Fibroblast of the aortic adventitia (primary cell): Measurements from ENCODE around the gene PTPN7. TPM values are rescaled to one million over a fixed set of nuclear protein-coding genes. Genes with fewer than 3 reads are reported as not detected.

Source experiments
- DNase-seq: peaks from one replicate; pipeline ENCODE4 v3.0.0-alpha.2; 2010; ENCODE audit warnings: low read depth
- H3K4me3 ChIP-seq: 2 replicates; pipeline ENCODE4 v1.5.1; 2011; ENCODE audit warnings: low read depth, mild to moderate bottlenecking, control low read depth, low read length, moderate library complexity
- total RNA-seq: library from RNA; depleted of rRNA; stranded (reverse); fragments of >200 nt; gene quantifications from 2 replicates; pipeline ENCODE4 v1.2.3, GENCODE V29; 2012; ENCODE audit warnings: low replicate concordance
- TF ChIP-seq, protein P1 (sequence below): IDR thresholded peaks from 2 replicates; pipeline ENCODE4 v1.5.1; 2011; ENCODE audit warnings: mild to moderate bottlenecking, low read length, control low read depth, inconsistent platforms; ENCODE audit not compliant: insufficient read depth

Gene PTPN7
- total RNA-seq, 1 donor = not detected

DNA sequence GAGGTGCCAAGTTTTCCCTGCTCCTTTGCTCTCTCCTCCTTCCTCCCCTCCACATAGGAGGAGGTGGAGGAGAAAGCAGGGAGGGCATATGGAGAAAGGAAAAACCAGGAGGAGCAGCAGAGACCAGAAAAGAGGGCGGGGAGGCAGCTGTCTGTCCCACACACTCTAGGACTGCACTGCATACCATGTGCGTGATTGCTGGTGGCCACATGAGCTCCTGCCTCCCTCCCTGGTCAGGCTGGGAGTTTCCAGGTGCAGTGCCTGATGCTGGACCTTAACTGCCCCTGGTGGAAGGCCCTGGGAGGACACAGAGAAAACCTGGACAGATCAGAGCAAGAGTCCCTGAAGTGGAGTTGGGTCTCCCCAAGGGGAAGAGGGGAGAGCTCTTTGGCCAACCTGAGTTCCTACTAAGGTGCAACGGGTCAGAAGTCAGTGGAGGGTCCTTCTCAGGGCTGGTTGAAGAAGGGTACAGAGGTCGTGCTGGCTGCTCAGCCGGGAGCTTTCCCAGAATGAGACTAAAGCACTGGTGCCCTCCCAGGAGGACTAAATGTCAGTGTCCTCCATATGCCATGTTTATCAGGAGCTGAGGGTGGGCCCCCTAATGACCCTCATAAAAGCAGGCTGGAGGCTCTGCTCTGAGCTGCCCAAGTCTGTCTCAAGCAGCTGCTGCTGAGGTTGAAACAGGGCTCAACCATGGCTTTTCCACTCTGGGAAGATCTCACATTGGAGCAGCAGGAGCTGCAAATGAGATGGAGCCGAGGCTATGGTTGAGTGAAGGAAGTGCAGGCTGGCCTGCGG, 29.7 kb upstream of the PTPN7 start:
- no peak for DNase-seq
- no peak overlapping the region for H3K4me3 ChIP-seq
- TF ChIP-seq, protein P1, sequence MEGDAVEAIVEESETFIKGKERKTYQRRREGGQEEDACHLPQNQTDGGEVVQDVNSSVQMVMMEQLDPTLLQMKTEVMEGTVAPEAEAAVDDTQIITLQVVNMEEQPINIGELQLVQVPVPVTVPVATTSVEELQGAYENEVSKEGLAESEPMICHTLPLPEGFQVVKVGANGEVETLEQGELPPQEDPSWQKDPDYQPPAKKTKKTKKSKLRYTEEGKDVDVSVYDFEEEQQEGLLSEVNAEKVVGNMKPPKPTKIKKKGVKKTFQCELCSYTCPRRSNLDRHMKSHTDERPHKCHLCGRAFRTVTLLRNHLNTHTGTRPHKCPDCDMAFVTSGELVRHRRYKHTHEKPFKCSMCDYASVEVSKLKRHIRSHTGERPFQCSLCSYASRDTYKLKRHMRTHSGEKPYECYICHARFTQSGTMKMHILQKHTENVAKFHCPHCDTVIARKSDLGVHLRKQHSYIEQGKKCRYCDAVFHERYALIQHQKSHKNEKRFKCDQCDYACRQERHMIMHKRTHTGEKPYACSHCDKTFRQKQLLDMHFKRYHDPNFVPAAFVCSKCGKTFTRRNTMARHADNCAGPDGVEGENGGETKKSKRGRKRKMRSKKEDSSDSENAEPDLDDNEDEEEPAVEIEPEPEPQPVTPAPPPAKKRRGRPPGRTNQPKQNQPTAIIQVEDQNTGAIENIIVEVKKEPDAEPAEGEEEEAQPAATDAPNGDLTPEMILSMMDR = peak; percentile 26

DNA sequence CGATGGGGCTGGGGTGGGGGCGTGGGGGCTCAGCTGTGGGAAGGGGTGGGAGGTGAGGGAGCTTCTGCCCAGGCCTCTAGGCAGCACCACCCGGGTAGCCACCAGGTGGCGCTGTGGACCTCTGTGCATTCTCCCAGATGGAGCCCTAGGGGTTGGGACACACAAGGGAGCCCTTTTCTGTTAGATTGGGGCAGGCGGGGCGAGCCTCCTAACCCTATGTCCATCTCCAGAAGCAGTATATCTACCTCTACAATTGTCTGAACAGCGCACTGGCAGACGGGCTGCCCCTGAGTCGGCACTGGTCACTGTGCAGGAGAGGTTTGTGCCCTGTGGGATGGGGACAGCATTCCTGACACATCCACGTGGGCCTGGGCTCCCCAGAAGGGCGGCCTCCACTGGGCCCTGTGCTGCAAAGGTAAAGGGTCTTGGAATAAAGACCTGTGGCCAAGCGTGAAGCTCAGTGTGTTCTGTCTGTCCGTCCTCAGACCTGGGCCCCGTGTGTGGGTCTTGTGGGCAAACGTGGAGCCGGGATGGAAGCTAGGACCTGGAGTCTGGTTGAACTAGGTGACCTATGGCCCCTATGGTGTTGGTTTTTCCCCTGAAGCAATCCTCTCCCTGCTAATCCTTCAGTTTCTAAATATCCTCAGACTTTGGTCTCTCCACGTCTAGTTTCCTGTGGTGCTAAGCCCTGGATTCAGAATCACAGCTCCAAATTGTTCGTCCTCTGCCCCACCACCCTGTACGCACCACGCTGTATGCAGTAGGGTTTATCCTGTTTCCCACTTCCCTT, 28.8 kb upstream of the PTPN7 start:
- TF ChIP-seq, protein P1 = peak; percentile 76
- DNase-seq = peak; percentile 63
- H3K4me3 ChIP-seq = no peak overlapping the region

DNA sequence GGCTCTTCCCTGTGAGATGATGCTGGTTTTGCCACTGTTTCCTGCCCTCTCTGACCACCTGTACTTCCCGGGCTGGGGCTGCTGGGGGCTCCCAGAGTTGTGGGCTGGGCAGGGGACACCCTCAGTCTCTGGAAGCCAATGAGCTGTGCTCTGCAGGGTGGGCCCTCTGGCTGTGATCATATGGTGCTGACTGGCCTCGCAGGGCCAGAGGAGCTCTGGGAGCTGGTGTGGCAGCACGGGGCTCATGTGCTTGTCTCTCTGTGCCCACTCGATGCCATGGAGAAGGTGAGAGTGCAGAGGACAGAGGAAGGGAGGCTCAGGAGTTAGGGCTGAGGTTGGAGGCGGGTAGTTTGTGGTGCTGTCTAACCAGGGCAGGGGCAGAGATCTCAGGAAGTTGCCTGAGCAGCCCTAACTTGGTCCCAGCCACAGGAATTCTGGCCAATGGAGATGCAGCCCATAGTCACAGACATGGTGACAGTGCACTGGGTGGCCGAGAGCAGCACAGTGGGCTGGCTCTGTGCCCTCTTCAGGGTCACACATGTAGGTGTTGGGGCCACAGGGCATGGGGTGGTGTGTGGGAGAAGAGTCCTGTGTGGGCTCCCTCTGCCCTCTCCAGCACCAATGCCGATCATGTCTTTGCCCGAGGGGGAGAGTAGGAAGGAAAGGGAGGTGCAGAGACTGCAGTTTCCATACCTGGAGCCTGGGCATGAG, 27.4 kb upstream of the PTPN7 start:
- no peak for DNase-seq
- H3K4me3 ChIP-seq = no peak overlapping the region
- TF ChIP-seq, protein P1 = no peak

DNA sequence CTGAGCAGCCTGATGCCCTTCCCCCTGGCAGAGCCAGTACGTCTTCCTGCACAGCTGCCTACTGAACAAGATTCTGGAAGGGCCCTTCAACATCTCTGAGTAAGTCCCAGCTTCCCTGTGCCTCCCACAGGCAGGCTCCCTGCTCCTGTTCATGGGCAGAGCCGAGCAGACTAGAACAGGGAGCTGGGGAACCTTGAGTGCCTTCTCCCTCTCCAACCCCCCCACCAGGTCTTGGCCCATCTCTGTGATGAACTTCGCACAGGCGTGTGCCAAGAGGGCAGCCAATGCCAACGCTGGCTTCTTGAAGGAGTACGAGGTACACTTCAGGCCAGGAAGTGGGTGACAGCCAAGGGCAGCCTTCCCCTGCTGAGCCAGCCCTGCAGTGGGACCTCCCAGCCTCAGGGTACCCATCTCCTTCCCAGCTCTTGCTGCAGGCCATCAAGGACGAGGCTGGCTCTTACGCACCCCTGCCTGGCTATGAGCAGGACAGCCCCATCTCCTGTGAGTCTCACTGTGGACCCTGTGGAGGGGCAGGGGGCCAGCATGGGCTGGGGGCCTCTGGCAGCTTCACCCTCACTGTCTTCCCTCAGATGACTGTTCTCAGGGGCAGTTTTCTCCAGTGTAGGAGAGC, 26.8 kb upstream of the PTPN7 start:
- no peak overlapping the region for H3K4me3 ChIP-seq
- TF ChIP-seq, protein P1 = no peak
- no peak for DNase-seq

DNA sequence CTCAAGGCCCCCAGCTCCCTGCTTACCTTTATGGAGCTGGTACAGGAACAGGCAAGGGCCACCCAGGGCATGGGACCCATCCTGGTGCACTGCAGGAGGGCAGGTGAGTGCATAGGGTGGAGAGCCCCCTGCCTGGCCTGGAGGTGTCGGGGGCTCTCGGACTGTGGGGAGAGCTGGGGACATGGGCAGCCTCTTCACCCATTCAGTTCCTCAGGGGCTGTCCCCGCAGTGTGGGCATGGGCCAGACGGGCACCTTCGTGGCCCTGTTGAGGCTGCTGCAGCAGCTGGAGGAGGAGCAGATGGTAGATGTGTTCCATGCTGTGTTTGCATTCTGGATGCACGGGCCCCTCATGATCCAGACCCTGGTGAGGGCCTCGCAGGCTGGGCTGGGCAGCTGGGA, 25.9 kb upstream of the PTPN7 start:
- no peak for DNase-seq
- H3K4me3 ChIP-seq = no peak overlapping the region
- TF ChIP-seq, protein P1 = no peak

DNA sequence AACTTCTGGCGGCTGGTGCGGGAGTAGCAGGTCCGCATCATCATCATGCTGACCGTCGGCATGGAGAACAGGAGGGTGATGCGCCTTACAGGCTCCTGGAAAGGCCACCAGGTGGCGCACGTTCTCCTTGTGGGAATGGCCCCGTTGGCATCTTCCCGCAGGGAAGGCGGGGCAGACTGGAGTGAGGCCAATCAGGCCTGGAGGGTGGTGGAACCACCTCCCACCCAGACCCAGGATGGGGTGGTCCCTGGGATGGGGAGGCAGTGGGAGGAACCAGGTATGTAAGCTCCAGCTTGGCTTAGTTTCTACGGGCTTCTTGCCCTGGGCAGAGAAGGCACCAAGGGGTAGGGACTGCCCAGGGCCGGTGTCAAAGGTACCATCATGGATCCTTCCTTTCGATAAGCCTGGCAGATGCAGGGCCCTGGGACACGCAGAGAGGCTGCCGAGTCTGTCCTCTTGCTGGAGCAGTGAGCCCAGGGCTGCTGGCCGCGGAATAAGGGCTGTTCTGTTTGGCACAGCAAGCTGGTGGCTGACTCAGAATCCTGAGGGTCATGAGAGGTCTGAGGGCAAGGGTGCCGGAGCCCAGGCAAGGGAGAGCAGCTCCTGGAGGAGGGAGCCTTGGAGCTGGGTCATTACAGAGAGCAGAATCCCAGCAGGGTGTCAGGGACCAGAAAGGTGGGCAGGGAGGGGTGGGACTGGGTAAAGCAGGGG, 24.5 kb upstream of the PTPN7 start:
- peak; percentile 80 for DNase-seq
- TF ChIP-seq, protein P1 = peak; percentile 92
- no peak overlapping the region for H3K4me3 ChIP-seq
